Ascending aorta (tissue), 2 donors: ENCODE results near the gene KDM6B. TPM values are rescaled to one million over a fixed set of nuclear protein-coding genes. Genes with fewer than 3 reads are reported as not detected.

ENCODE experiments used
- DNase-seq, 2 donors: peaks; one replicate each; pipeline ENCODE4 v3.0.0-alpha.2; 2019; ENCODE audit warnings: low spot score in 2 of 2
- H3K27ac ChIP-seq, 2 donors: fragments of 200-600 bp; sonication (generic); one replicate each; pipeline ENCODE4 v1.5.1; 2016 to 2017; ENCODE audit warnings: mild to moderate bottlenecking in 1 of 2
- H3K27me3 ChIP-seq: fragments of 200-600 bp; sonication (generic); one replicate; pipeline ENCODE4 v1.5.1; 2017
- H3K36me3 ChIP-seq, 2 donors: fragments of 200-600 bp; sonication (generic); one replicate each; pipeline ENCODE4 v1.5.1; 2016
- H3K4me1 ChIP-seq, 2 donors: fragments of 200-600 bp; sonication (generic); one replicate each; pipeline ENCODE4 v1.5.1; 2016 to 2017; ENCODE audit warnings: mild to moderate bottlenecking in 1 of 2
- H3K4me3 ChIP-seq, 2 donors: fragments of 200-600 bp; sonication (generic); one replicate each; pipeline ENCODE4 v1.5.1; 2016 to 2017; ENCODE audit warnings: mild to moderate bottlenecking in 1 of 2
- H3K9me3 ChIP-seq, 2 donors: fragments of 200-600 bp; sonication (generic); one replicate each; pipeline ENCODE4 v1.5.1; 2016
- CTCF ChIP-seq, 3 experiments: fragments of 200-600 bp in 2 of 3; fragments of 450-650 bp in 1 of 3; sonication (generic) in 2 of 3; IDR thresholded peaks; one replicate each; pipeline ENCODE4 v1.5.1; 2016 to 2019; ENCODE audit warnings: antibody characterized with exemption in 3 of 3, mild to moderate bottlenecking in 1 of 3, moderate library complexity in 1 of 3
- intact Hi-C: fragments of 100-400 bp; cut with DNase I; formaldehyde crosslinking; loops from one replicate; pipeline ENCODE4 v1.15.1; 2023
- total RNA-seq: library from RNA; depleted of rRNA; stranded (reverse); fragments of >200 nt; gene quantifications from one replicate; pipeline ENCODE4 v1.1.0, GENCODE V29; 2016

KDM6B gene
- total RNA-seq = 20.0 TPM

DNA sequence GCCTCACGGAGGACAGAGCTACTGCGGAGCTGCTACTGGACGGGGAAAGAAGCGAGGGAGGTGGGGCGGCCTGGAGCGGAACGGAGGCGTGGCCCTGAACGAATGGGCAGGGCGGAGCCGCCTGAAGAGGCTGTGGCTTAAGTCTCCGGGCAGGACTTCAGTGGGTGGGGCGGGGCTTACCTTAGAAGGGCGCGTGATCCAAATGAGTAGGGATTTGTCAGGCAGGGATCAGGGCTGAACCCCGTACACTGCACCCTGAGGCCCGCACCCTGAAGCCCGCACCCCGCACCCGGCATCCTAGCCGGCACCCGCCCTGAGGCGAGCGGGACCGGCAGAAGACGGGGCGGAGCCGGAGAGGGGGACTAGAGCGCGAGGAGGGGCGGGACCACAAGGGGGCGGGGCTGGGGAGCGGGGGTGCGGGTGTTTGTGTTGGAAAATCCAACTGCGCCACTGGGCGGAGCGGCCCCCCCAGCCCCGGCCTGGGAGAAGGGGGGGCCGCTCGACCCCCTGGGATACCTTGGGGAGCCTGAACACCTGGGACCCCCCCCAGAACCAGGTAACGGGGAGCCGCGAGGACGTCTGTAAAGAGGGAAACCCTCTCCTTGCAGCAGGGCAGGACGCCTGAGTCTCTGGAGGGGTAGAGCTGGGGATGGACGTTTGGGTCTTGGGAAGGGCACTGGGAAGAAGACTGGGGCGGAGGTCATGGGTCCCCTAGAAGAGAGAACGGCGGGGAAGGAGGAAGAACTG, at the start of gene KDM6B:
KDM6B (plus strand) TSS at position 423 of the 747 bp plus-strand sequence. CDS start 11,338 bp downstream, outside the sequence.
- TF ChIP-seq CTCF (IDR thresholded peaks at IDR 0.05) = peak in 1 of 3 experiments; percentile 17
- Histone ChIP-seq H3K27me3 (no peaks in the 10 kb centered on the region), H3K36me3 (no peaks in the 10 kb centered on the region), H3K4me1 (peaks cover 8 to 29% of the 10 kb centered on the region in 2 donors), H3K27ac (peak within 1 kb of the TSS; percentile 91 to 98), H3K9me3 (no peaks in the 10 kb centered on the region), H3K4me3 (peak within 1 kb of the TSS; percentile 68 to 80)
- intact Hi-C loops = loop anchor here (1.0 to 10.0 kb wide), 4 partner anchors 10 to 619 kb away; partner anchors contain the start of genes ACADVL, DLG4 and TP53
- DNase-seq = peak; percentile 74 to 97

- DNase-seq = no peak
- H3K4me1 ChIP-seq = no peaks in the 10 kb centered on the region
- H3K4me3 ChIP-seq = no peak overlapping the region
- intact Hi-C loops = no loop called here
- H3K36me3 ChIP-seq = no peaks in the 10 kb centered on the region
- no peak overlapping the region for H3K27ac ChIP-seq
- no peaks in the 10 kb centered on the region for H3K9me3 ChIP-seq
- TF ChIP-seq CTCF (IDR thresholded peaks at IDR 0.05) = no peak
- no peaks in the 10 kb centered on the region for H3K27me3 ChIP-seq
Measured at GRCh38 chr17:7786866-7787265, 47.2 kb upstream of the KDM6B start.

- Histone ChIP-seq H3K27me3 (no peaks in the 10 kb centered on the region), H3K4me1 (no peaks in the 10 kb centered on the region), H3K36me3 (no peaks in the 10 kb centered on the region), H3K9me3 (no peaks in the 10 kb centered on the region), H3K4me3 (no peak overlapping the region), H3K27ac (no peak overlapping the region)
- DNase-seq = no peak
- intact Hi-C loops = no loop called here
- no peak for TF ChIP-seq CTCF (IDR thresholded peaks at IDR 0.05)
Measured at GRCh38 chr17:7789131-7789530, 44.9 kb upstream of the KDM6B start.

DNA sequence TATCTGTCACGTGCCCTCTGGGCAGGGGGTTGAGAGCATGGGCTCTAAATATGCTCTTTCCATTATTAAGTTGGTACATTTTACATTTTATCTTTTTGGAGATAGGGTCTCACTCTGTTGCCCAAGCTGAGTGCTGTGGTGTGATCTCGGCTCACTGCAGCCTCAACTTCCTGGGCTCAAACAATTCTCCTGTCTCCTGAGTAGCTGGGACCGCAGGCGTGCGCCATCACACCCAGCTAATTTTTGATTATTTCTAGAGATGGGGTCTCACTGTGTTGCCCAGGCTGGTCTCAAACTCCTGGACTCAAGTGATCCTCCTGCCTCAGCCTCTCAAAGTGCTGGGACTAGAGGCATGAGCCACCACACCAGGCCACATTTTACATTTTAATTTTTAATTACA, 43.9 kb upstream of the KDM6B start:
- no peak for DNase-seq
- Histone ChIP-seq H3K9me3 (no peaks in the 10 kb centered on the region), H3K4me1 (no peaks in the 10 kb centered on the region), H3K27me3 (no peaks in the 10 kb centered on the region), H3K27ac (no peak overlapping the region), H3K36me3 (no peaks in the 10 kb centered on the region), H3K4me3 (no peak overlapping the region)
- intact Hi-C loops = no loop called here
- TF ChIP-seq CTCF (IDR thresholded peaks at IDR 0.05) = no peak

DNA sequence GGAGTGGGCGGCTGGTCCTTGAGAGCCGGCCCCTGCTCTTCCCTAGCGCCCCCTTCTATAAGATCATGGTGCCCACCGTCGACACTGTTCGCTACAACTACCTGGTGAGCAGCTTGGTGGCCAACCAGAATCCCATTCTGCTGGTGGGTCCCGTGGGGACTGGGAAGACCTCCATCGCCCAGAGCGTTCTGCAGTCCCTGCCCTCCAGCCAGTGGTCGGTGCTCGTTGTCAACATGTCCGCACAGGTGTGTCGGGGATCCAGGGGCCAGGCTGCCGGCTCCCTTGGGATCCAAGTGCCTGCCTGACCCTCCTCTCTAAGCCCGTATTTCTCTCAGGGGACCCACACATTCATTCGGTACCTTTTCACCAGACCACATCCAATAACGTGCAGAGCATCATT, 41.4 kb upstream of the KDM6B start:
- Histone ChIP-seq H3K36me3 (no peaks in the 10 kb centered on the region), H3K4me3 (no peak overlapping the region), H3K9me3 (no peaks in the 10 kb centered on the region), H3K27ac (no peak overlapping the region), H3K4me1 (no peaks in the 10 kb centered on the region), H3K27me3 (no peaks in the 10 kb centered on the region)
- no peak for DNase-seq
- intact Hi-C loops = no loop called here
- no peak for TF ChIP-seq CTCF (IDR thresholded peaks at IDR 0.05)
